ENCODE measurements around the gene ZNFX1.
A peak's percentile ranks its signal among the peaks of the same experiment; 100 is the strongest.
"Not testable (repeated sequence)": the region's sequence is repeated elsewhere in the genome, so short reads cannot be mapped to it uniquely, and the experiment has no call there.

Gene ZNFX1

GRCh38 chr20:49310705-49311104 is 32.8 kb upstream of the ZNFX1 start:
- TF ChIP-seq, protein P1, sequence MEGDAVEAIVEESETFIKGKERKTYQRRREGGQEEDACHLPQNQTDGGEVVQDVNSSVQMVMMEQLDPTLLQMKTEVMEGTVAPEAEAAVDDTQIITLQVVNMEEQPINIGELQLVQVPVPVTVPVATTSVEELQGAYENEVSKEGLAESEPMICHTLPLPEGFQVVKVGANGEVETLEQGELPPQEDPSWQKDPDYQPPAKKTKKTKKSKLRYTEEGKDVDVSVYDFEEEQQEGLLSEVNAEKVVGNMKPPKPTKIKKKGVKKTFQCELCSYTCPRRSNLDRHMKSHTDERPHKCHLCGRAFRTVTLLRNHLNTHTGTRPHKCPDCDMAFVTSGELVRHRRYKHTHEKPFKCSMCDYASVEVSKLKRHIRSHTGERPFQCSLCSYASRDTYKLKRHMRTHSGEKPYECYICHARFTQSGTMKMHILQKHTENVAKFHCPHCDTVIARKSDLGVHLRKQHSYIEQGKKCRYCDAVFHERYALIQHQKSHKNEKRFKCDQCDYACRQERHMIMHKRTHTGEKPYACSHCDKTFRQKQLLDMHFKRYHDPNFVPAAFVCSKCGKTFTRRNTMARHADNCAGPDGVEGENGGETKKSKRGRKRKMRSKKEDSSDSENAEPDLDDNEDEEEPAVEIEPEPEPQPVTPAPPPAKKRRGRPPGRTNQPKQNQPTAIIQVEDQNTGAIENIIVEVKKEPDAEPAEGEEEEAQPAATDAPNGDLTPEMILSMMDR (IDR thresholded peaks at IDR 0.05; ENCODE audit: insufficient read depth, low read depth, low read length, missing control alignments), result no peak
- peak; percentile 86 for DNase-seq (ENCODE audit: low read depth)
- no peak overlapping the region for H3K4me3 ChIP-seq (ENCODE audit: low read length)

GRCh38 chr20:49308875-49309274 is 31.0 kb upstream of the ZNFX1 start:
- TF ChIP-seq, protein P1 (IDR thresholded peaks at IDR 0.05; ENCODE audit: insufficient read depth, low read depth, low read length, missing control alignments), result no peak
- H3K4me3 ChIP-seq (ENCODE audit: low read length), result no peak overlapping the region
- no peak for DNase-seq (ENCODE audit: low read depth)

- DNase-seq (ENCODE audit: low read depth), result peak; percentile 51
- no peak overlapping the region for H3K4me3 ChIP-seq (ENCODE audit: low read length)
- TF ChIP-seq, protein P1 (IDR thresholded peaks at IDR 0.05; ENCODE audit: insufficient read depth, low read depth, low read length, missing control alignments), result no peak
Measured at GRCh38 chr20:49306903-49307620, 29.2 kb upstream of the ZNFX1 start.

GRCh38 chr20:49303065-49303552 is 25.3 kb upstream of the ZNFX1 start:
- TF ChIP-seq, protein P1 (IDR thresholded peaks at IDR 0.05; ENCODE audit: insufficient read depth, low read depth, low read length, missing control alignments), result no peak
- no peak overlapping the region for H3K4me3 ChIP-seq (ENCODE audit: low read length)
- no peak for DNase-seq (ENCODE audit: low read depth)

DNA sequence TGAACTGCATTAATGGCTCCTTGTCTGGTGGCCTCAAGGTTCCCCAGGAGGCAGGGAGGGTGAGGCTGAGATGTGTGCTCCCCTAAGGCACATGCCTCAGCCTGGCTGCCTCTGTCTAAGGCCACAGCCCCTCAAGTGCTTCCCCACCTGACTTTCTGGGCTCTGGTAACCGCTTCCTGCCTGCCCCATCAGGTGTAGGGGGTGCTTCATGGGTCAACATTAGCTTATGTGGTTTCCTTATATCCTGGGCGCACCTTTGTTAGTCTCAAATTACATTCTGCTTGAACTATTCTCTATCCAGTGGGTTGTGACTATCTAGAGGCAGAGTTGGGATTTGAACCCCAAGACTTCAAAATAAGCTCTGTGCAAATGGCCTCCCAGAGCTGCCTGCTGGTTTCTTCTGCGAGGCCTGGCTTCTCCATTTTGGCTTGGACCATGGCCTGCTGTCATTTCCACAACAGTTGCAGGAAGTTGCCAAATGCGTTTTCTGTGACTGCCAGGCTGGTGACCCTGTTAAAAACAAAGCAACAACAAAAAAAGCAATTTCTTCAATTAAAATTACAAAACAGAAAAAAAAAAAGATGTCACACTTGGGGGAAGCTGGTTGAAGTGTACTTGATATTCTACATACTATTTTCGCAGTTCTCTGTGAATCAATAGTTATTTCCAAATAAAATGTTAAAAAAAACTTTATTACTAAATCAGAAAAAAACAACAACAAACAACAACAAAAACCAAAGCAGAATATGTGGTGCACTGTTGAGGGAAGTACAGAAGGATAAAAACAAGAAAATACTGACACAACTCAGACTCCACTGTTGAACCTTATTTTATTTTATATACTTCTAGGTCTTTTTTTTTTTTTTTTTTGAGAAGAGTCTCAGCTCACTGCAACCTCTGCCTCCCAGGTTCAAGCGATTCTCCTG is 20.0 kb upstream of the ZNFX1 start:
- DNase-seq (ENCODE audit: low read depth), result no peak

DNA sequence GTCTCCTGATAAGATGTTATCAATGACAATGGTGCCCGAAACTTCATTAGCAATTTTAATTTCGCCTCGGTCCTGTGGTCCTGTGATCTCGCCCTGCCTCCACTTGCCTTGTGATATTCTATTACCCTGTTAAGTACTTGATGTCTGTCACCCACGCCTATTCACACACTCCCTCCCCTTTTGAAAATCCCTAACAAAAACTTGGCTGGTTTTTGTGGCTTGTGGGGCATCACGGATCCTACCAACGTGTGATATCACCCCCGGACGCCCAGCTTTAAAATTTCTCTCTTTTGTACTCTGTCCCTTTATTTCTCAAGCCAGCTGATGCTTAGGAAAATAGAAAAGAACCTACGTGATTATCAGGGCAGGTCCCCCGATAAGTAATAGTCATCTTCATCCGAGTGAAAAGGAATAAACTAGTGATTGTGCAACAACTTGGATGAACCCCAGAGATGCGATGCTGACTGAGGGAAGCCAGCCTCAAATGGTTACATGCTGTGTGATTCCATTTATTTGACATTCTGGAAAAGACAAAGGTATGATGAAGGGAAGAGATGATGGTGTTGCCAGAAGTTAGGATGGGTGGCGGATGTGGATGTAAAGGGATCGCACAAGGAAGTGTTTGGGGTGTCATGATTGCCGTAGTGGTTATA is 16.3 kb upstream of the ZNFX1 start:
- H3K4me3 ChIP-seq (ENCODE audit: low read length); DNase-seq (ENCODE audit: low read depth): not testable (repeated sequence)

More for the DNA sequence above, 20.0 kb upstream of the ZNFX1 start:
- no peak overlapping the region for H3K4me3 ChIP-seq (ENCODE audit: low read length)
- TF ChIP-seq, protein P1 (IDR thresholded peaks at IDR 0.05; ENCODE audit: insufficient read depth, low read depth, low read length, missing control alignments), result no peak

GRCh38 chr20:49293122-49293521 is 15.3 kb upstream of the ZNFX1 start:
- DNase-seq (ENCODE audit: low read depth), result no peak
- TF ChIP-seq, protein P1 (IDR thresholded peaks at IDR 0.05; ENCODE audit: insufficient read depth, low read depth, low read length, missing control alignments), result no peak
- no peak overlapping the region for H3K4me3 ChIP-seq (ENCODE audit: low read length)

Measured in epithelial cell of esophagus (primary cell).